Measurements from ENCODE around the gene NPTX2. TPM values are rescaled to one million over a fixed set of nuclear protein-coding genes. Genes with fewer than 3 reads are reported as not detected.

Gene NPTX2
- total and polyA plus RNA-seq, 2 of the 8 experiments (the other 6 are each of a cell fraction or from before 2014, with no cell fraction given), result 18.4 to 19.2 TPM

- Histone ChIP-seq H4K8ac (ENCODE audit: extremely low read depth, insufficient read depth, low read length) (no peak overlapping the region; the same call in 1 of the 2 replicates), H4K5ac (ENCODE audit: insufficient read length, low read depth, low read length) (no peak overlapping the region), H3K27me3 (replicated peaks in 1 of 4; ENCODE audit: control insufficient read depth in 3 of 4, extremely low read depth in 1 of 4, insufficient read depth in 3 of 4, low read length in 3 of 4) (no peaks in the 10 kb centered on the region; a peak in 1 of 7 replicates), H4K20me1 (replicated peaks in 1 of 2; ENCODE audit: control insufficient read depth in 1 of 2, insufficient read depth in 2 of 2, low read length in 2 of 2) (no peaks in the 10 kb centered on the region), H3K14ac (ENCODE audit: insufficient read length) (no peak overlapping the region), H3K4me3 (ENCODE audit: extremely low read depth in 1 of 4, insufficient read depth in 2 of 4, low read depth in 3 of 4, low read length in 4 of 4) (no peak overlapping the region), H3K4me2 (ENCODE audit: insufficient read depth in 1 of 2, low read depth in 2 of 2, low read length in 2 of 2) (no peak overlapping the region), H2BK15ac (ENCODE audit: low read length) (no peak overlapping the region), H3K4ac (replicated peaks; ENCODE audit: insufficient read length, low read depth, low read length) (no peak overlapping the region), H2AFZ (ENCODE audit: low read length) (no peak overlapping the region), H3K79me1 (ENCODE audit: low read depth, low read length) (no peaks in the 10 kb centered on the region), H3K9me3 (ENCODE audit: insufficient read depth in 2 of 2, low read depth in 1 of 2, low read length in 1 of 2) (no peaks in the 10 kb centered on the region), H3K18ac (ENCODE audit: extremely low read depth, low read length) (no peak overlapping the region), H2BK5ac (ENCODE audit: low read depth, low read length) (no peak overlapping the region), H2AK5ac (ENCODE audit: low read depth, low read length) (no peak overlapping the region), H3K79me2 (ENCODE audit: control insufficient read depth in 1 of 2, insufficient read depth in 2 of 2, low read length in 2 of 2) (no peaks in the 10 kb centered on the region), H3K23ac (ENCODE audit: insufficient read length) (no peak overlapping the region), H4K91ac (replicated peaks; ENCODE audit: insufficient read length, low read length) (no peak overlapping the region), H2BK120ac (replicated peaks; ENCODE audit: low read depth, low read length) (no peak overlapping the region), H3K27ac (ENCODE audit: low read depth, low read length) (no peak overlapping the region), H3K36me3 (ENCODE audit: control insufficient read depth in 2 of 4, insufficient read depth in 4 of 4, low read length in 3 of 4) (no peaks in the 10 kb centered on the region), H3K23me2 (ENCODE audit: low read depth, low read length) (peaks cover 2% of the 10 kb centered on the region; the same call in 1 of the 2 replicates), H3K56ac (replicated peaks; ENCODE audit: insufficient read length, low read depth, low read length) (no peak overlapping the region), H3K9ac (replicated peaks in 1 of 4; ENCODE audit: extremely low read depth in 1 of 4, low read depth in 3 of 4, low read length in 3 of 4) (no peak overlapping the region), H3K4me1 (replicated peaks in 1 of 4; ENCODE audit: control insufficient read depth in 3 of 4, insufficient read depth in 4 of 4, low read length in 3 of 4) (no peaks in the 10 kb centered on the region), H2BK20ac (ENCODE audit: low read length) (no peak overlapping the region), H2BK12ac (ENCODE audit: low read depth, low read length) (no peak overlapping the region)
- POLR2A ChIA-PET (ENCODE audit: partially characterized antibody), result no interaction called here
- DNase-seq (ENCODE audit: low read depth in 1 of 2, low spot score in 2 of 2), result no peak
- CTCF ChIA-PET (ENCODE audit: partially characterized antibody), result interaction anchor here (0.8 to 1.9 kb wide), 2 partner anchors 11 to 14 kb away, joined by 3 to 4 read pairs; no protein-coding TSS in a partner anchor
- WGBS, 2 experiments (ENCODE audit: extremely low coverage in 1 of 2, insufficient coverage in 1 of 2, insufficient read length in 1 of 2, insufficient replicate concordance in 2 of 2, low coverage in 1 of 2, low lambda C conversion rate in 2 of 2, missing lambda C conversion rate in 1 of 2), result 69% methylated on average over 3 of the region's 3 CpGs; no CpG with 5 or more reads in 1 of the 2 experiments
- TF ChIP-seq CTBP2 (IDR thresholded peaks at IDR 0.05; ENCODE audit: borderline replicate concordance, insufficient read depth, insufficient read length, low read length) (no peak), TEAD4 (IDR thresholded peaks at IDR 0.05; ENCODE audit: low read depth, low read length) (no peak)
- no peak for FAIRE-seq
Observed at GRCh38 chr7:98661607-98662006, 44.5 kb downstream of the NPTX2 start.
